Mucosa of descending colon (tissue), 3 donors: ENCODE measurements around the gene UQCR10. TPM values are rescaled to one million over a fixed set of nuclear protein-coding genes. Genes with fewer than 3 reads are reported as not detected.

Experiments used
- ATAC-seq: fragments of 200-7000 bp; cut with Tn5 transposase; one replicate; pipeline ENCODE4 v1.9.1; 2020; ENCODE audit warnings: mild to moderate bottlenecking, moderate library complexity
- DNase-seq, 3 donors: peaks; one replicate each; pipeline ENCODE4 v3.0.0-alpha.2; 2020
- H3K36me3 ChIP-seq: fragments of 200-600 bp; one replicate; pipeline ENCODE4 v1.8.0; 2021; ENCODE audit warnings: low read depth, mild to moderate bottlenecking
- H3K4me1 ChIP-seq: fragments of 200-600 bp; one replicate; pipeline ENCODE4 v1.8.0; 2021; ENCODE audit warnings: low read depth, mild to moderate bottlenecking
- H3K4me3 ChIP-seq: fragments of 200-600 bp; one replicate; pipeline ENCODE4 v1.8.0; 2021; ENCODE audit warnings: mild to moderate bottlenecking
- H3K9me3 ChIP-seq: fragments of 200-600 bp; one replicate; pipeline ENCODE4 v1.8.0; 2021; ENCODE audit warnings: mild to moderate bottlenecking
- intact Hi-C, 2 donors: fragments of 100-400 bp; cut with DNase I in 1 of 2; cut with micrococcal nuclease in 1 of 2; formaldehyde crosslinking; loops; one replicate each; pipeline versions ENCODE4 v1.11.0 to v1.11.1; 2022; cut with DNase I, micrococcal nuclease
- total RNA-seq, 3 donors: library from RNA; stranded (reverse); fragmentation: NEBNext Ultra II Directional in 2 of 3; extraction: Animal tissue kit (Norgen Biotek cat#: 25700) in 2 of 3; gene quantifications; one replicate each; pipeline versions ENCODE4 v1.2.1 to v1.2.4, GENCODE V29; 2021 to 2023
- TF ChIP-seq, protein P1 (sequence below): fragments of 200-600 bp; IDR thresholded peaks from one replicate; pipeline ENCODE4 v1.8.0; 2022; ENCODE audit warnings: antibody characterized with exemption, mild to moderate bottlenecking
- donor health status: DM: no; HTN: no; CAD: no; lungs with moderate emphysema.
- donor health status: DM: no; HTN: no; CAD: no.
- donor health status: DM: no; HTN: yes; CAD: no.

Gene UQCR10
- total RNA-seq, 3 donors from 2014 or later: 102 to 178 (median 154) TPM

DNA sequence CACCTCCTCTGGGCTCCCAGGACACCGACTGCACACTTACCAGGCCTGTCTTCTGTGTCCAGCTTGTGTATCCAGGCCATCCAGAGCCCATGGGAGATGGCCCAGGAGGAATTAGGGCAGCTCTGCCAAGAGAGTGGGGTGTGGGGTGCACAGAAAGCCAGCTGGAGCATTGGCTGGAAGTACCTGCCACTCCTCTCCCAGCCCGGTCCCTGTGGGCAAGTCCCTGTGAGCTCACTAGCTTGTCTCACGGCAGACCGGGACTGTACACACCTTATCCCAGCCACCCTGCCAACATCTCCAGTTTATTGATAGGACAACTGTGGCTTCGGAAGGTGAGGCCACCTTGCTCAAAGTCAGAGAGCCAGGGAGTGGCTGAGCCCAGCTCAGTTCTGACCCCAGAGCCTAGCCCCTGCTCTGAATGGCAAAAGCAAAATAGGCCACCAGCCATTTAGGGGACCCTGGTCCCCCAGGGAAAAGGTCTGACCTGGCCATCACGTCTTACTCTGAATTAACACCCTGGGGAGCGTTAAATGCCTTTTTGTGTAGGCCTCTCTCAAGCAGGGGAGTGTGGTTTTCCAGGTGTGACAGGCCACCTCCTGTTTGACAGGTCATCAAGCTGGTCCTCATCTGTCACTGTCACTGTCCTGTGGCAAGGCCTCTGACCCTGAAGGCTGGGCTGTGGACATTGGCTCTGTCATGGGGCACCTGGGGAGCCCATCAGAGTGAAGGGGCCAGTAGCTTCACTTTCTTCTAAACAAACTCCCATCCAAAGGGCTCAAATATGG lies 15.1 kb downstream of the UQCR10 start:
- TF ChIP-seq, protein P1, sequence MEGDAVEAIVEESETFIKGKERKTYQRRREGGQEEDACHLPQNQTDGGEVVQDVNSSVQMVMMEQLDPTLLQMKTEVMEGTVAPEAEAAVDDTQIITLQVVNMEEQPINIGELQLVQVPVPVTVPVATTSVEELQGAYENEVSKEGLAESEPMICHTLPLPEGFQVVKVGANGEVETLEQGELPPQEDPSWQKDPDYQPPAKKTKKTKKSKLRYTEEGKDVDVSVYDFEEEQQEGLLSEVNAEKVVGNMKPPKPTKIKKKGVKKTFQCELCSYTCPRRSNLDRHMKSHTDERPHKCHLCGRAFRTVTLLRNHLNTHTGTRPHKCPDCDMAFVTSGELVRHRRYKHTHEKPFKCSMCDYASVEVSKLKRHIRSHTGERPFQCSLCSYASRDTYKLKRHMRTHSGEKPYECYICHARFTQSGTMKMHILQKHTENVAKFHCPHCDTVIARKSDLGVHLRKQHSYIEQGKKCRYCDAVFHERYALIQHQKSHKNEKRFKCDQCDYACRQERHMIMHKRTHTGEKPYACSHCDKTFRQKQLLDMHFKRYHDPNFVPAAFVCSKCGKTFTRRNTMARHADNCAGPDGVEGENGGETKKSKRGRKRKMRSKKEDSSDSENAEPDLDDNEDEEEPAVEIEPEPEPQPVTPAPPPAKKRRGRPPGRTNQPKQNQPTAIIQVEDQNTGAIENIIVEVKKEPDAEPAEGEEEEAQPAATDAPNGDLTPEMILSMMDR: no peak
- peak; percentile 73 to 75 (median 75) for DNase-seq

DNA sequence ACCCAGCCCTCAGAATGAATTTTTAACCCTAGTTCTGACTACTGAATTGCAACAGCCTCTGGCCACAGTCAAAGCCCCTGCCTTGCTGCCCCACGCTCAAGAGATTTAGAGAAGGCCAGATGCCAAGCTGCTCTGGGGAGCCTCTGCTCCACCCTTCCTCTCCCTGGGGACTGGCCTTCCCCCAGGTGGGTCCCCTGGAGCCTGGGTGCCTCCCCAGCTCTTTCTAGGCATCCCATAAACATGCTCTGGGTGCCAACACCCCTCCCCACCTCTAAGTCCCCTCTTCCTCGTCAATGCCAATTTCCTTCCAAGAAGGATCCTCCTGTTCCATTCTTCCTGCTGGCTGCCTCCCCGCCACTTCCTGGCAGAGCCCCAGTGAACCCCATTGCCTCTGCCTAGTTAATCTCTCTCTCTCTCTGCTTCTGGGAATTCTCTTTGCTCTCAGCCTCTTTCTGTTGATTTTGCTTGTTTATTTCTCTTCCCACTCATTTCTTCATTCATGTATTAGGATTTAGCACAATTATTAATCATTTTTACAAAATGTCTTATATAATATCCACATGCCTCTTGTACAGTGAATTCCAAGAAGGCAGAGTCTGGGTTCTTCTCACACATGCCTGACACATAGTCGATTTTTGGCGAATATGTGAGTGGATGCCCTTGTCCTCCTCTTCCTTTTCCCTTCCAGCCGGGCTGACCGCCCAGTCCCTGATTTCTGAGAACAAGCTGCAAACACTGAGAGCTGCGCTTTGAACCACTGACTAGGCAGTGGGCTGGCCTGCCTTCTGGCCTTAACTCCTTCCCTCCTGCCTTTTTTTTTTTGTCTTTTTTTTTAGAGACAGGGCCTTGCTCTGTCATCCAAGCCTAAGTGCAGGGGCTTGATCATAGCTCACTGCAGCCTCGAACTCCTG lies 17.5 kb downstream of the UQCR10 start:
- peaks cover 9% of the 10 kb centered on the region for H3K4me1 ChIP-seq
- ATAC-seq (no peak), DNase-seq (no peak)
- TF ChIP-seq, protein P1: no peak
- intact Hi-C loops: no loop called here
- H3K36me3 ChIP-seq: no peaks in the 10 kb centered on the region
- no peaks in the 10 kb centered on the region for H3K9me3 ChIP-seq
- H3K4me3 ChIP-seq: no peak overlapping the region

More for the DNA sequence above, 15.1 kb downstream of the UQCR10 start:
- Histone ChIP-seq H3K4me3 (no peak overlapping the region), H3K4me1 (peaks cover 9% of the 10 kb centered on the region), H3K9me3 (no peaks in the 10 kb centered on the region), H3K36me3 (no peaks in the 10 kb centered on the region)
- intact Hi-C loops: no loop called here
- peak; percentile 95 for ATAC-seq

- peaks cover 8% of the 10 kb centered on the region for H3K4me1 ChIP-seq
- no peaks in the 10 kb centered on the region for H3K9me3 ChIP-seq
- no peak for ATAC-seq
- H3K36me3 ChIP-seq: no peaks in the 10 kb centered on the region
- TF ChIP-seq, protein P1: no peak
- intact Hi-C loops: no loop called here
- DNase-seq: no peak
- H3K4me3 ChIP-seq: no peak overlapping the region
Observed at GRCh38 chr22:29786031-29786430, 18.9 kb downstream of the UQCR10 start.

GRCh38 chr22:29787371-29787980 lies 20.3 kb downstream of the UQCR10 start:
- intact Hi-C loops: no loop called here
- Histone ChIP-seq H3K36me3 (no peaks in the 10 kb centered on the region), H3K9me3 (no peaks in the 10 kb centered on the region), H3K4me3 (no peak overlapping the region), H3K4me1 (no peaks in the 10 kb centered on the region)
- ATAC-seq (no peak), DNase-seq (no peak)
- TF ChIP-seq, protein P1: no peak
